T-cell (primary cell): ENCODE data around the gene PRKN. TPM values are rescaled to one million over a fixed set of nuclear protein-coding genes. Genes with fewer than 3 reads are reported as not detected.

Source experiments
- ATAC-seq, 4 experiments: fragments of 200-7000 bp in 3 of 4; fragments of 150-1000 bp in 1 of 4; cut with Tn5 transposase; replicated peaks in 1 of 4; 1 replicate in 3 of 4; 2 replicates in 1 of 4; pipeline ENCODE4 v1.10.0; 2021; ENCODE audit warnings: moderate library complexity in 3 of 4, mild to moderate bottlenecking in 2 of 4, moderate number of reproducible peaks in 1 of 4
- CTCF ChIA-PET, 2 donors: fragments of 300-600 bp; sonication (Branson Sonifier 250); formaldehyde crosslinking; loops; one replicate each; lab custom pipeline; 2022; ENCODE audit warnings: antibody characterized with exemption in 2 of 2; lab: Charles Lee
- POLR2A ChIA-PET, 2 donors: fragments of 300-600 bp; sonication (Branson Sonifier 250); formaldehyde crosslinking; loops; one replicate each; lab custom pipeline; 2022; ENCODE audit warnings: antibody characterized with exemption in 2 of 2; lab: Charles Lee
- DNase-seq, 35 experiments: peaks; one replicate each; pipeline versions ENCODE4 v3.0.0 to v3.0.0-alpha.2; 2013 to 2023
- H3K27ac ChIP-seq: one replicate; pipeline ENCODE4 v1.5.1; 2013; ENCODE audit warnings: low read length
- H3K27me3 ChIP-seq, 2 experiments: replicated peaks in 1 of 2; 1 replicate in 1 of 2; 2 replicates in 1 of 2; pipeline versions ENCODE4 v1.6.1 to v1.7.0; 2013; ENCODE audit warnings: low read length in 1 of 2, mixed read lengths in 1 of 2; ENCODE audit not compliant: control insufficient read depth in 2 of 2, insufficient read depth in 2 of 2; ENCODE audit errors: extremely low read depth in 1 of 2
- H3K36me3 ChIP-seq, 2 donors: 1 replicate in 1 of 2; 2 replicates in 1 of 2; pipeline versions ENCODE4 v1.6.1 to v1.7.0; 2013; ENCODE audit warnings: low read length in 1 of 2; ENCODE audit not compliant: control insufficient read depth in 2 of 2, insufficient read depth in 1 of 2; ENCODE audit errors: extremely low read depth in 1 of 2
- H3K4me1 ChIP-seq, 2 experiments: 1 replicate in 1 of 2; 2 replicates in 1 of 2; pipeline versions ENCODE4 v1.6.1 to v1.7.0; 2013; ENCODE audit warnings: low read length in 2 of 2, mixed read lengths in 1 of 2; ENCODE audit not compliant: insufficient read depth in 2 of 2, control insufficient read depth in 1 of 2; ENCODE audit errors: extremely low read depth in 1 of 2
- H3K4me3 ChIP-seq, 2 donors: 1 replicate in 1 of 2; 2 replicates in 1 of 2; pipeline versions ENCODE4 v1.5.1 to v1.7.0; 2013; ENCODE audit warnings: mild to moderate bottlenecking in 2 of 2, low read length in 1 of 2, moderate library complexity in 1 of 2; ENCODE audit not compliant: control insufficient read depth in 1 of 2; ENCODE audit errors: extremely low read depth in 1 of 2
- H3K9me3 ChIP-seq: 2 replicates; pipeline ENCODE4 v1.7.0; 2013
- H3K27ac Mint-ChIP-seq, 2 donors: one replicate each; pipeline ENCODE4 v1.8.0; 2020 to 2021; ENCODE audit warnings: mild to moderate bottlenecking in 2 of 2, mixed read lengths in 2 of 2
- H3K27me3 Mint-ChIP-seq, 2 donors: one replicate each; pipeline ENCODE4 v1.8.0; 2021 to 2022; ENCODE audit warnings: mixed read lengths in 2 of 2
- H3K36me3 Mint-ChIP-seq: one replicate; pipeline ENCODE4 v1.8.0; 2021; ENCODE audit warnings: mixed read lengths
- H3K4me1 Mint-ChIP-seq, 3 donors: one replicate each; pipeline ENCODE4 v1.8.0; 2020 to 2022; ENCODE audit warnings: mixed read lengths in 3 of 3, mild to moderate bottlenecking in 1 of 3
- H3K4me3 Mint-ChIP-seq, 3 donors: one replicate each; pipeline ENCODE4 v1.8.0; 2020 to 2022; ENCODE audit warnings: mild to moderate bottlenecking in 3 of 3, mixed read lengths in 3 of 3, moderate library complexity in 3 of 3
- H3K9me3 Mint-ChIP-seq, 3 donors: one replicate each; pipeline ENCODE4 v1.8.0; 2020 to 2022; ENCODE audit warnings: mixed read lengths in 3 of 3
- WGBS: methylation state at CpG from one replicate; pipeline ENCODE4 v1.1.5; 2013; ENCODE audit warnings: missing lambda C conversion rate; ENCODE audit not compliant: insufficient coverage; 5-methylcytosine and 5-hydroxymethylcytosine counted together
- total RNA-seq, 35 experiments: library from RNA in 6 of 35; stranded (reverse) in 6 of 35; fragments of 120-200 nt in 1 of 35; gene quantifications; one replicate each; pipeline versions ENCODE4 v1.2.1 to v1.2.4 and lab custom pipeline; 2013 to 2026

Gene PRKN
- total RNA-seq, 5 donors from 2014 or later (not counting 1 experiment from before 2014, with no cell fraction given): 3.4 to 7.7 (median 6.1) TPM

DNA sequence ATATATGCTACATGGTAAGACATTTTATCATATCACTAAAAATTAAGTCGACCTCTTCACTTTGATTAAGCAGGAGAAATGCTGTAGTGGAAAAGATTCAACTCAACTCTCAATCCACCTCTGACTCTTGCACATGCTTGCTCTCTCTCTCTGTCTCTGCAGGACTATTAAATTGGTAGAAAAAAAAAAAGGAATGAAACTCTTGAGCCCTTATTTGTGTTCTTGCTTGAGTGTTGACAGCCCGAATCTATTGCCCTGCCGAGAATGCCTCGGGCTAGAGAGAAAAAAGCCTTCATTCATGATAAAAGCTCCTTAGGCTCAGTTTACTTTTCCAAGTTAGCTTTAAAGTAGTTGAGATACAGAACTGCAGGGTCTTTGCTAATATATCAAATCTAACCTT, 722.2 kb downstream of the PRKN start:
- ChIA-PET CTCF (no interaction called here), POLR2A (no interaction called here)
- DNase-seq (no peak), ATAC-seq (no peak)
- Histone ChIP-seq H3K4me1 (no peaks in the 10 kb centered on the region), H3K27ac (no peak overlapping the region), H3K36me3 (no peaks in the 10 kb centered on the region), H3K27me3 (no peaks in the 10 kb centered on the region), H3K4me3 (no peak overlapping the region), H3K9me3 (no peaks in the 10 kb centered on the region)
- WGBS: 93% methylated on average over 2 of the region's 4 CpGs
- Mint-ChIP-seq H3K27ac (no peak overlapping the region), H3K27me3 (no peaks in the 10 kb centered on the region), H3K9me3 (peaks cover 12 to 38% (median 34%) of the 10 kb centered on the region in 3 donors), H3K4me1 (no peaks in the 10 kb centered on the region), H3K36me3 (no peaks in the 10 kb centered on the region), H3K4me3 (no peak overlapping the region)

DNA sequence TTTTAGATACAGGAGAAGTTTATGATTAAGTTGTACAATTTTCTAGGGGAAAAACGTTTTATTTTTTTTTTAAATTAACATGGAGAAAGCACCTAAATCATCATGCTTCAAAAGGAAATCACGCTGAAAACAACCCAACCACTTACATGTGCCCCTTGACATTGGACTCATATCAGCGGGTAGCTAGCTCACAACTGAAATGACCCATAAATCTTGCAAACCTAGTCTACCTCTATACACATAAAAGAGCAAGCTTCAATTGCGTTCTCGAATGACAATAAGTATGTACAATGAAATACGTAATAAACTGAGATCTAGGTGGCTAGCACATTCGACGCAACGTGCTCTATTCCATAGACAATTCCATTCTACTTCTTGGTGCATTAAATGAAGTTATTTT, 730.8 kb downstream of the PRKN start:
- Mint-ChIP-seq H3K27me3 (no peaks in the 10 kb centered on the region), H3K4me1 (no peaks in the 10 kb centered on the region), H3K36me3 (no peaks in the 10 kb centered on the region), H3K9me3 (peaks cover 17 to 45% (median 41%) of the 10 kb centered on the region in 3 donors), H3K27ac (no peak overlapping the region), H3K4me3 (no peak overlapping the region)
- no peak overlapping the region for H3K4me3 ChIP-seq
- H3K27me3 ChIP-seq: no peaks in the 10 kb centered on the region
- ChIA-PET CTCF (no interaction called here), POLR2A (interaction anchor here in 1 of 2 donors (0.6 kb wide), 1 partner anchor 8 kb away, joined by 3 read pairs; no protein-coding TSS in a partner anchor)
- ATAC-seq: no peak
- no peak overlapping the region for H3K27ac ChIP-seq
- 40% methylated on average over 1 of the region's 9 CpGs for WGBS
- DNase-seq: no peak
- no peaks in the 10 kb centered on the region for H3K4me1 ChIP-seq
- H3K9me3 ChIP-seq: no peaks in the 10 kb centered on the region
- H3K36me3 ChIP-seq: no peaks in the 10 kb centered on the region

DNA sequence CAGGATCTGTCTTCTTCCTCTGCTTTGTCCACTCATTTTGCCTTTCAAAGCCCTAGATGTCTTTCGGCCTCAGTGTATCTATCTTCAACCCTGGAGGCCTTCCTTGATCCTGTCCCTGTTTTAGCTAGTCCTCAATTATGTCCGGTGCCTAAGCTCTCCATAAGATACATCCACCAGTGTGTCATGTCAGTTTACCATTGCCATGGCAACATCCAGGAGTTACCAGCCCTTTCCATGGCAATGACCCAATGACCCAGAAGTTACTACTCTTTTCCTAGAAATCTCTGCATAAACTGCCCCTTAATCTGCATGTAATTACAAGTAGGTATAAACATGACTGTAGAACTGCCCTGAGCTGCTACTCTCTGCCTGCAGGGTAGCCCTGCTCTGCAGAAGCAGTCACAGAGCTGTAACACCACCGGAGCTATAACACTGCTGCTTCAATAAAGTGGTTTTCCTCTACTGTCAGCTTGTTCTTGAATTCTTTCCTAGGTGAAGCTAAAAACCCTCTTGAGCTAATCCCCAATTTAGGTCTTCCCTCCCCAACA, 741.6 kb downstream of the PRKN start:
- no peaks in the 10 kb centered on the region for H3K27me3 Mint-ChIP-seq
- 71% methylated on average over 2 of the region's 3 CpGs for WGBS
- ChIA-PET CTCF (no interaction called here), POLR2A (no interaction called here)
- H3K36me3 ChIP-seq: no peaks in the 10 kb centered on the region
- H3K9me3 ChIP-seq: no peaks in the 10 kb centered on the region
- DNase-seq (no peak), ATAC-seq (no peak)
- peaks cover 1% of the 10 kb centered on the region for H3K36me3 Mint-ChIP-seq
- H3K27ac Mint-ChIP-seq: no peak overlapping the region
- peaks cover 6 to 23% (median 8%) of the 10 kb centered on the region in 3 donors for H3K9me3 Mint-ChIP-seq
- no peak overlapping the region for H3K4me3 ChIP-seq
- H3K4me1 Mint-ChIP-seq: no peaks in the 10 kb centered on the region
- H3K27me3 ChIP-seq: no peaks in the 10 kb centered on the region
- H3K27ac ChIP-seq: no peak overlapping the region
- no peaks in the 10 kb centered on the region for H3K4me1 ChIP-seq
- no peak overlapping the region for H3K4me3 Mint-ChIP-seq

- peaks cover 3 to 15% (median 10%) of the 10 kb centered on the region in 3 donors for H3K9me3 Mint-ChIP-seq
- POLR2A ChIA-PET: no interaction called here
- CTCF ChIA-PET: no interaction called here
- H3K9me3 ChIP-seq: no peaks in the 10 kb centered on the region
- WGBS: 76% methylated on average over 3 of the region's 4 CpGs
- H3K4me1 Mint-ChIP-seq: no peaks in the 10 kb centered on the region
- no peak overlapping the region for H3K4me3 Mint-ChIP-seq
- no peaks in the 10 kb centered on the region for H3K4me1 ChIP-seq
- H3K36me3 ChIP-seq: no peaks in the 10 kb centered on the region
- ATAC-seq (no peak), DNase-seq (no peak)
- H3K27me3 ChIP-seq: no peaks in the 10 kb centered on the region
- no peak overlapping the region for H3K27ac ChIP-seq
- no peak overlapping the region for H3K4me3 ChIP-seq
- H3K27me3 Mint-ChIP-seq: no peaks in the 10 kb centered on the region
- no peak overlapping the region for H3K27ac Mint-ChIP-seq
- no peaks in the 10 kb centered on the region for H3K36me3 Mint-ChIP-seq
Observed at GRCh38 chr6:161984713-161985112, 742.9 kb downstream of the PRKN start.

- peaks cover 4 to 12% (median 6%) of the 10 kb centered on the region in 3 donors for H3K9me3 Mint-ChIP-seq
- WGBS: no CpG with 5 or more reads among the region's 4 CpGs
- H3K36me3 ChIP-seq: no peaks in the 10 kb centered on the region
Observed at GRCh38 chr6:161976553-161976952, 751.0 kb downstream of the PRKN start.

DNA sequence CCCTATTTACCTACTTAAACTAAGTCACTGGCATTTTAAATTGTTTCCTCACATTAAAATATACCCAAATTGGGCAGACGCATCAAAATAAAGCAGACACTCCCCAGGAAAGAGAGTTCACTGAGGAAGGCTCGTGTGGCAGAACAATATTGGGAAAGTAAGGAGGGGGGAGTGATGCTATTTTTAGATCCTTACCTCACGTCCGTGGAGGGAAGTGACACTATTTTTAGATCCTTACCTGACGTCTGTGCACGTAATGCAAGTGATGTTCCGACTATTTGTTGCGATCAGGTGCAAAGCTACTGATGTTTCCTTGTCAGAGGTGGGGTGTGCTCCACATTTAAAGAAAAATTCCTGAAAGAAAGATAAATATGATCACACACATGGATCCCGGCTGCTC, 754.5 kb downstream of the PRKN start:
- Histone ChIP-seq H3K27ac (no peak overlapping the region), H3K9me3 (no peaks in the 10 kb centered on the region), H3K36me3 (no peaks in the 10 kb centered on the region), H3K4me3 (no peak overlapping the region), H3K4me1 (no peaks in the 10 kb centered on the region), H3K27me3 (no peaks in the 10 kb centered on the region)
- WGBS: 75% methylated on average over 6 of the region's 9 CpGs
- H3K36me3 Mint-ChIP-seq: peaks cover 5% of the 10 kb centered on the region
- H3K27ac Mint-ChIP-seq: no peak overlapping the region
- DNase-seq (no peak), ATAC-seq (no peak)
- no peaks in the 10 kb centered on the region for H3K27me3 Mint-ChIP-seq
- H3K4me1 Mint-ChIP-seq: no peaks in the 10 kb centered on the region
- H3K4me3 Mint-ChIP-seq: no peak overlapping the region
- POLR2A ChIA-PET: interaction anchor here in 1 of 2 donors (0.6 to 0.7 kb wide), 2 partner anchors 15 to 261 kb away, joined by 3 to 8 read pairs; no protein-coding TSS in a partner anchor
- H3K9me3 Mint-ChIP-seq: peaks cover 0 to 5% (median 4%) of the 10 kb centered on the region in 3 donors
- CTCF ChIA-PET: no interaction called here

More at GRCh38 chr6:161976553-161976952, 751.0 kb downstream of the PRKN start:
- Histone ChIP-seq H3K4me3 (no peak overlapping the region), H3K27me3 (no peaks in the 10 kb centered on the region), H3K4me1 (no peaks in the 10 kb centered on the region), H3K27ac (no peak overlapping the region), H3K9me3 (no peaks in the 10 kb centered on the region)
- peaks cover 5% of the 10 kb centered on the region for H3K36me3 Mint-ChIP-seq
- no peak overlapping the region for H3K27ac Mint-ChIP-seq
- no peak for DNase-seq
- H3K27me3 Mint-ChIP-seq: no peaks in the 10 kb centered on the region
- H3K4me3 Mint-ChIP-seq: no peak overlapping the region
- ChIA-PET POLR2A (no interaction called here), CTCF (no interaction called here)
- no peak for ATAC-seq
- H3K4me1 Mint-ChIP-seq: no peaks in the 10 kb centered on the region
